GM12865 (cell line): Measurements from ENCODE around the gene HSFY1.
"Not testable (repeated sequence)": the region's sequence is repeated elsewhere in the genome, so short reads cannot be mapped to it uniquely, and the experiment has no call there.

Experiments
- DNase-seq: peaks from one replicate; pipeline ENCODE4 v3.0.0; 2010; ENCODE audit warnings: low read depth
- H3K4me3 ChIP-seq: 2 replicates; pipeline ENCODE4 v1.5.1; 2011; ENCODE audit warnings: mild to moderate bottlenecking, low read depth, low read length, control low read depth

The HSFY1 gene, protein sequence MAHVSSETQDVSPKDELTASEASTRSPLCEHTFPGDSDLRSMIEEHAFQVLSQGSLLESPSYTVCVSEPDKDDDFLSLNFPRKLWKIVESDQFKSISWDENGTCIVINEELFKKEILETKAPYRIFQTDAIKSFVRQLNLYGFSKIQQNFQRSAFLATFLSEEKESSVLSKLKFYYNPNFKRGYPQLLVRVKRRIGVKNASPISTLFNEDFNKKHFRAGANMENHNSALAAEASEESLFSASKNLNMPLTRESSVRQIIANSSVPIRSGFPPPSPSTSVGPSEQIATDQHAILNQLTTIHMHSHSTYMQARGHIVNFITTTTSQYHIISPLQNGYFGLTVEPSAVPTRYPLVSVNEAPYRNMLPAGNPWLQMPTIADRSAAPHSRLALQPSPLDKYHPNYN

DNA sequence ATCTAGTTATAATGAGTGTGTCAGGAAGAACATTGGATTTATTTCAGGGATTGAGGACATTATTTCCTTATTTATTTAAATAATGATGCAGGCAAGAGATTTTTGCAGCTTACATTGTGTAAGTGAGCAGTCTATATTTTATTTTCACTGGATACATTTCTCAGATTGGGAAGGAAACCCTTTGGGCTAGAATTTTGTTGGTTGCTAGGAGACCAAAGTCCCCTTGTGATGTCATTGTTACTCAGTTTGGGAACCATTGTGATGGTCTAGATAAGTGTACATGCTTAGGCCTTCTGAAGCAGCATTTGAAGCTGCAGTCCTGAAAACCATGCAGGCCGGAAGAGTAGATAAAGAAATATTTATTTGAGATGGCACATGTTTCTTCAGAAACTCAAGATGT is at the start of gene HSFY1:
HSFY1 (plus strand) TSS at position 301 of the 400 bp plus-strand sequence; CDS start at position 369, 68 bp downstream.
- not testable (repeated sequence) for DNase-seq

DNA sequence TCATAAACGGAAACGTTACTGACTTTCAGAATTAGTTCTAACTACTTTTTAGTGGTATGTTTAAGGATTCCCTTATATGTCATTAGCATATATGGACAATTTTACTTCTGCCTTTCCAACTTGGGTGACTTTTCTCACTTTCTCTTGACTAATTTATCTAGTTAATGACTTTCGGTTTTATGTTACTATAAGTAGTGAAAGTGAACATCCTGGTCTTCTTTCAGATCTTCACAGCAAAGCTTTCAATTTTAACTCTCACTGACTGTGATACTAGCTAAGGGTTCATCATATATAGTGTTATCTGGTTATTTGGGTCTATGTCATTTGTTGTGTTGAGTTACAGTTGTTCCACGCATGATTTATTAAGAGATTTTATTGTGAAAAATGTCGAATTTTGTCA is 42.3 kb upstream of the HSFY1 start:
- not testable (repeated sequence) for H3K4me3 ChIP-seq, DNase-seq

More for the DNA sequence above, at the start of gene HSFY1:
- H3K4me3 ChIP-seq: not testable (repeated sequence)

DNA sequence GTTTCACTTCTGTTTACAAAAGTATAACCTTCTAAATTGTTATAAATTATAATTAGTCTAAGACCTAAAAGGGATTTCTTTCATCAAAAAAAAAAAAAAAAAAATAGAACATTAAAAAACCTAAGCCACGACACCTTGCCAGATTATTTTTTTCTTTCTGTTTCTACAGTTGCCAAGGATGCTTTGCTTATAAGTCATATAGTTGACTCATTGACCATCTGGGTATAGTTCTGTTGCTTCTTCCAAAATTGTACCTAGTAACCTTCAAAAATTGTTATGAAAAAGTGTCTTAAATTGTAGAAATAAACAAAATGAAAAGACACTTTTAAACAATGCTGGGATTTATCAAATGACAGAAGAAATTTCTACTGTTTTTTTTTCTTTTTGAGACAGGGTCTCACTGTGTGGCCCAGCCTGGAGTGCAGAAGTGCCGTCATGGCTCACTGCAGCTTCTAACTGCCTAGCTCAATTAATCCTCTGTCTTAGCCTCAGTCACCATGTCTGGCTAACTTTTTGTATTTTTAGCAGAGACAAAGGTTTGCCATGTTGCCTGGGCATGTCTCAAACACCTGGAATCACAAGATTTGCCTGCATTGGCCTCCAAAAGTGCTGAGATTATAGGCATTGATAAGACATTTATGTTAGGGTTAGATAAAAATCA is 15.4 kb upstream of the HSFY1 start:
- H3K4me3 ChIP-seq, DNase-seq: not testable (repeated sequence)

DNA sequence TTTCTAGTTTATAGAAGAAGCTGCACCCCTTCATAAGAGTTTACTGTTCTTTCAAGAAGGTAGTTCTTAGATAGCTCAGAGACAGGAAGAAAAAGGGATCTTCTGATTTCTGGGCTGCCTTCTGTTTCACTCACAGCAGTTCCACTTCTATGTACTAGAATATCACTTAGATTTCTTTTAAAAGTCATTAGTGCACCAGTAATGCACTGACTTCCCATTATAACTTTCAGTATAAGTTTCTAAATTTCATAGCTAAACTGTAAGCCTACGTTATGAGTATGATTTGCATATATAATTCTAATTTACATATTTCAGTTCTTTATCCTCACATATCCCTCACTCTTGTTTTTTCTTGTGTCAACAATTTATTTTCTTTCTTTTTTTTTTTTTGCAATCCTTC is 7.6 kb upstream of the HSFY1 start:
- DNase-seq, H3K4me3 ChIP-seq: not testable (repeated sequence)

DNA sequence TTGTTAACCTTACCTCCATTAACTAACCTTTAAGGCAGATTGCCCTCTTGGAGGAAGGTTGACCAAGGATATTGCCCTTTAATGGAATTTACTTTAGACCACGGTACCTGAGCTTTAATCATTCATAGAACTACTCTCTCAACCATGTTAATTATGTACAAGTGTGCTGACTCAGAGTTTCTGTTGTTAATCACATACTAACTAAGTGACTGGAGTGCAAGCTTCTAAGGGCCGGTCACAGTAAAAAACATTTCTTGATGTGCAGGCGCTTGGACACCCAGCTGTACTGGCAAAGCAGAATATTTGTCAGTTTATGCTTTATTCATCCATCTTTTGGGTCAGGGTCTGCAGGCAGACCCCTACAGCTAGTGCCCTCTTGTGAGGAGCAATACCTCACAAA is 6.6 kb downstream of the HSFY1 start:
- H3K4me3 ChIP-seq, DNase-seq: not testable (repeated sequence)

DNA sequence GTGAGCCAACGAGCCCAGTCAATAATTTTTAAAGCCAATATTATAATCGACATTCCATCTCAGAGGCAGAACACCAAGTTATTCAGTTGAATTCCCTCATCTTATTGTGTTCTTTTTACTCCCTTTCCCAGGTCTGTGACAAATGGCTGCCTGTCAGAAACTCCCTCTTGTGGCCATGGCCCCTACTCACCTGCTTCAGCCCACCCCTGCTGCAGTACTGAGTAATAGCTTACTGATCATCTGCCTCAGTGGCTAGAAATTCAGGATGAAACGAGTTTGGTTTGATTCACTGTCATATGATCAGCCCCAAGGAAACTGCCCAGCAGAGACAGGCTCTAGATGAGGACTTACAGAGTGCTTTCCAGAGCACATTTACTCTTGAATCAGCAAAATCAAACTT is 19.4 kb downstream of the HSFY1 start:
- not testable (repeated sequence) for DNase-seq, H3K4me3 ChIP-seq
